SIG-M5 treated with dmso at 0.1 percent for 504 hours (cell line): ENCODE measurements around the gene FXYD6.
"Not testable (repeated sequence)": the region's sequence is repeated elsewhere in the genome, so short reads cannot be mapped to it uniquely, and the experiment has no call there.

ENCODE experiments used
- DNase-seq: peaks from one replicate; lab custom pipeline; 2025; ENCODE audit not compliant: unreplicated experiment; lab: John Stamatoyannopoulos, UW

FXYD6 gene

DNA sequence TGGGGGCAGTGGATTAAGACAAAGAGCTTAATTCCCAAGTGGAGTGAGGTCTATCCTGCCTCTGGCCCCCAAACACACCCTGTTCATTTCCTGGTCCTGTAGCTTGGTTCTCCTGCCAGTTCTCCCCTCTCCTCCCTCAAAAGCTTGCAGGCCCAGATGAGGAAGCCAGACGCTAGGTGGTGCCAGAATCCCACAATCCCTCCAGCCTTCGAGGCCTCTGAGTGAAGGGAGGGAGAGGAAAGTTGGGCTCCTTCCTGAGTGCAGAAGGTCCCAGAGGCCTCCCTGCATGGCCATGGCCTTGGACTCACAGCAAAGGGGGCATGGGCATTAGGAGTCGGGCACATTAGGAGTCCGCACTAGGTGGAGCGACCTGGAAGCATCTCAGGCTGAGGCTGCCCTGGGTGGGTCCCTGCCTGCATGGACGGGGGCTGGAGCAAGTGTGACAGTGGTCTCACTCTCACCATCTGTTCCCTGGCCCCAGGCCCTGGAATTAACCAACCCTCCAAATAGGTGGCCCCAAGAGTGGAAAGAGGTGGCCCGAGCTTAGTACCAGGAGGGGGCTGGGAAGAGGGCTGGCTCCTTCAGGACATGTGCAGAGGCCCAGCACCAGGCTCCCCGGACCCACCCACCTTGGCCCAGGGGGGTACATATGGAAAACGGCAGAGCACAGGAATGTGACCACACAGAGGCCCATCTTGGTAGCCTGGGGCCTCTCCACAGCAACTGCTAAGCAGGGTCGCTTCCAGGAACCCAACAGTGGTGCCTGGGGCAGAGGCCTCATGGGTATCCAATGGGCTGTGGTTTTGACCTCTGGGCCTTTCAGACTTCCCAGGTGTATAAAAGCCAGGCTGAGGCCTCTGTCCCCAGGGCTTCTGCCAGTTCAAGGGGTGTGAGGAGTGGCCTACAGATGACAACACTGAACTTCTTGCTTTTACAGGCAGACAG, 57.1 kb downstream of the FXYD6 start:
- peak; percentile 69 for DNase-seq

DNA sequence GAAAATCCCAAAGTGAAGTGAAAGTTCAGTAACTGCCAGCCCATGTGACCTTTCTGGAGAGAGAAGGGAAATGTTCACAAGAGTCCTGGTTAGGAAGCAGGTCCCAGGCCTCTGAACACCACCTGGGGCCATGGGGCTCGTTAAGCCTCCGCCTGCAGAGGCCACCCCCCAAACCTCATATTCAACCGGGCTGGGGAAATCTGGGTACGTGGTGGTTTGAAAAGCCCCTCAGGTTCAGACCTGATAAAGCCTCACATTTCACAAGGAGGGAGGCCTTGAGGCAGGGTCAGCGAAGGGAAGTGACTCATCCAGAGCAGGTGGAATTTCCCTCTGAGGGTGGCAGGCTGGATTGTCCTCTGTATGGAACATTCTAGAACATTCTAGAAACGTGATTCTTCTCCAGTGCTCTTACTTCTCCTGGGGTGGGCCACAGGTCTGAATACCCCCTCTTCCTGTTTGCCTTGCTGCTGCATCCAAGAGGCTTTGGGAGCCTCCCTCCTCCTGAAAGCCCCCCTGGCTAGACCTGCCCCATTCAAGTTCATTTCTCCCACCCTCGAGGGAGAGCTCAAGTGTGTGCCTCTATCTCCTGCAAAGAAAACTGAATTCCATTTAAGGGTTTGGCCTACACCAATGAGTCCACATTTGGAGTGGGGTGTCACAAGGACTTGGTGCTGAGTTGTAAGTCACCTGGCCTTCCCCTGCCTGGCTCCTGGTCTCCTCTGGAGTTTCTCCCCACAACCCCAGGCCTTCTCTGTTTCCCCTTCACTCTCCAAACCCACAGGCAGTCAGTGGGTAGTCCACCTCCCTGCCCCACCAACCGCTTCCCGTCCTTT, 58.2 kb downstream of the FXYD6 start:
- no peak for DNase-seq

DNA sequence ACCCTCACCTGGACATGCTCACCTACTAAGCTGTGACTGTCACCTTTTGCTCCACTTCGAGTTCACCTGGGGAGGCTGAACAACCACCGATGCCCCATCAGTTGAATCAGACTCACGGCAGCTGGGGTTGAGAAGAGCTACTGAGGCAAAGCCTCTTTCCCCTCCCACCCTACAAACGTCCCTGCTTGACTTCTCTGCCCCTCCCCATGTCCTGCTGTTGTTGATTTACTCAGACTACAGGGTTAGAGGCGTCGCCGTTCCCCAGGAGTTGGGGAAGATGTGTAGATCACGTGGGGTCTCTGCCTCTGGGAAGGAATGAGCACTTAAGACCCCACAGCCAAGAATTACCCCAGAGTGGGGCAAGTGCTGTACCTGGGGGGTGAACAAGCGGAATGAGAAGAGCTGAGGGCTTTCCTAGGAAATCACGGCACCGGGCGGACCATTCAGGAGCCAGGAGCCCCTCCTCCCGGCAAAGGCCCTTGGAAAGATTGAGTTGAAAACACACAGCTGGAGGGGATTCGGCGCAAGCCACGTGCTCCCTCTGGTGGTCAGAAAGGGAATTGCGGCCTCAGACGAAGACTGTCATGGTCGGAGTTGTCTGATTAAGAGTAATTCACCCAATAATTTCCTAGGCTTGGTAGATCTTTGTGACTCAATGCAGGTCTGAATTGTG, 59.0 kb downstream of the FXYD6 start:
- DNase-seq: peak; percentile 46

DNA sequence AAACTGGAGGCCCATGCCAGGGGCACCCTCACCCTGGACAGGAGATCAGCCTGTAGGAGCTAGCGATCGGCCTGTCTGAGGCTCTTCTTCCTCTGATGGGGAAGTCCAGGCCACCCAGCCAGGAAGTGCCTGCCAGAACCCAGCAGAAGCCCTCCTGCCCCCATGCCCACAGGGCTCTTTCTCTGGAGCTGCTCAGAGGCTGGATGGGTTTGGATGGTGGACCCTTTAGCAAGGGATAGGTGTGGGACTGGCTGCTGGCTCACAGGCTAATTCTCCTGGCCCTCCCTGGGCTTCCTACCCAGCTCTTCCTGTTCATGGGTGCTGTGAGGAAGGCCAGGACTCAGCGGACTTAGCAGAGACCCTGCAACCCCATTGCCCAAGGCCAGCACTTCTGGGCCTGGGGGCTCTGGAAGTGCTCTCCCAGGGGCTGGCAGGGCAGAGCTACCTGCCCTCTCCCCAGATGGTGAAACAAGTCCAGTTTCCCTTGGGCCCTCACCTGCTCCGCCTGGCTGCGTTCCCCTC, 59.6 kb downstream of the FXYD6 start:
- no peak for DNase-seq

DNA sequence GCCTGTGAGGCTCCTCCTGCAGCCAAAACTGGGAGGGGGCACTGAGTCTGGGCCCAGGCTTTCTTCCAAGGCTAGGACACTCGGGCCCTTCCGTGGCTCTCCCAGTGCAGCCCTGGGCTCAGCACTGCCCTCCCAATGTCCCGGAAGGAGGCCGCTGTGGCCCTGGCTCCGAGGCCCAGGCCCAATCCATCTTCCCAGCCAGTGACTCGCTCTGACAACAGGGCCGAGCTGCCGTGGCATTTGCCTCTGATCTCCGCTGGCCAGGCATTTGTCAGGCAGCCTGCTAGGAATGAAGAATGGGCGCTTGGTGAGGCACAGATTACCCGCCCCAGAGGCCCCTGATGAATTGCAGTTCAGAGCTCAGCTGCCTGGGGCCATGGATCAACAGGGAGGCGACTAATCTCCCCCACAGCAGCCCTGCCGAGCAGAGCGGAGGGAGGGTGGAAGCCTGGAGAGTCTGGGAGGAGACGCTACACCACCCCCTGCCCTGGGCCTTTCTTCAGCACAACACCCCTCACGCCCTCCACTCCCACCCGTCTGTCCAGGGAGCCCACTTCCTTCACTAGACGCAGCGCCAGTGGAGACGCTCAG, 60.2 kb downstream of the FXYD6 start:
- no peak for DNase-seq

DNA sequence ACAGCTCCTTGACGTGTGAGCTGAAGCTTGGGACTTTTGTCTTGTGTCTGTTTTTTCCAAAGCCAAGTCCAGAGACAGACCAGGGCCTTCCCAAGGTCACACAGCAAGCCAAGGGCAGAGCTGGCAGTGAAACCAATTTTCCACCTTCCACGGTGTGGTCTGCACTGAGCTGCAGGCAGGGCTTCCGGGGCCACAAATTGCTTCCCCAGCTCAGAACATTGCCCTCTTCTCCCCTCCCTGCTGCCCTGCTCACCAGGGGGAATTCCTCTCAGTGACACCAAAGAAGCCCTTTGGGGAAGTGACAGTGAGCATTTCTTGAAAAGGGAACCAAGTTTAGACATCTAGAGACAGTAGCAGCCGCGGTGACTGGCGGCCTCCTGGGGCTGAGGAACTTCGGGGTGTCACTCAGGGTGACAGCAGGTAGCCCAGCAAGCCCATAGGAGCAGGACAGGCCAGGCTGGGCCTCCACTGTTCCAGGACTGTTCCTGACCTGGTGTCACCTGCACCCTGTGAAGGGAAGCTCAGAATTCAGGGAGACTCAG, 61.1 kb downstream of the FXYD6 start:
- peak; percentile 95 for DNase-seq

DNA sequence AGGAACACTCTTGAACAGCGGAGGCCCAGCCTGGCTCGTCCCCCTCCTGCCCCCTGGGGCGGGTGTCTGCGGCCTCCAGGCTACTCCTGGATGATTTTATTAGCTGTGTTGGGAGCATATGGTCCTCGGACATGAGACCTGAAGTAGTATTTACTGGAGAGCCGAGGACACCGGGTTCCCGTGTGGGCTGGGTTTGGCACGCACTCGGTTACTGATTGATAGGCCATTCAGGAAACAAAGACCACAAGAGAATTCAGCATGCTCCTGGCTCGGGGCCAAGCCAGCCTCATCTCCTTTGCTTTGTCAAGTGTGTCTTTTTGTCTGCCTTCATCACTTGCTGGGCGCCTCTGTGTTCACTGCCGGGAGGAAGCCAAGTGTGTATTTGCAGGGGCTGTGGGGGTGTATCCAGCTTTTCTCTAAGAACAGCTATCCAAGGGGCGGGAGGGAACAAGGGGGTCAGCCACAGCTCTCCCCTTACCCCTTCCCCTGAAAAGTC, 61.6 kb downstream of the FXYD6 start:
- DNase-seq: no peak

DNA sequence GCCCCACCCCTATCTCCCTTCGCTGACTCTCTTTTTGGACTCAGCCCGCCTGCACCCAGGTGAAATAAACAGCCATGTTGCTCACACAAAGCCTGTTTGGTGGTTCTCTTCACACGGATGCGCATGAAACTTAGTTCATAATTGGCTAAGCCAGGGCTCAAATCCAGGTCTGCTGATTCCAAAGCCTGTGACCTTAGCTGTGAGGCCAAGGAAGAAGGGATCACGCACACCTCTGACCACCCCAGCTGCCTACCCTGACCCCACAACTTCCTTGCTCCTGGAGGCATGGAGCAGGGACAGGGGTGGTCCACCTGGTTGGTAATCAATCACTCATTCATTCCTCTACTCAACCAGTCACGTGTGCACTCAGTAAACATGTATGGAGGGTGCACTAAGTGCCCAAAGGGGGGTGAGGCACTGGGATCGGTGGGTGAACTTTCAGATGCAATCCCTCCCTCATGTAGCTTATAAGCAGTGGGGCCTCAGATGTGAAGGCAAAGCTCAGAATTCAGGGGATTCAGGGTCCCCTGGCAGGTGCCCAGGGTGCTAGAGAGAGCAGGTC, 62.2 kb downstream of the FXYD6 start:
- DNase-seq: no peak

DNA sequence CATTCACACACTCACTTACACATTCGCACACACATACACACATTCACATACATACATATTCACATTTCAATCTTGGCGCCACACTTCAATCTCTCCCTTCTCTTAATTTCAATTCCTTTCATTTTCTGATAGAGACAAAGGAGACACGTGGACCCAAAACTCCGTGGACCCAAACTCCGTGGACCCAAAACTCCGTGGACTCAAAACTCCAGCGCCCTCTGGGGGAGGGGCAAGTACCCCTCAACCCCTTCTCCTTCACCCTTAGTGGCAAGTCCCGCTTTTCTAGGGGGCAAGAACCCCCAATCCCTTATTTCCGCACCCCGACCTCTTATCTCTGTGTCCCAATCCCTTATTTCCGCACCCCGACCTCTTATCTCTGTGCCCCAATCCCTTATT, 66.4 kb downstream of the FXYD6 start:
- DNase-seq: not testable (repeated sequence)

DNA sequence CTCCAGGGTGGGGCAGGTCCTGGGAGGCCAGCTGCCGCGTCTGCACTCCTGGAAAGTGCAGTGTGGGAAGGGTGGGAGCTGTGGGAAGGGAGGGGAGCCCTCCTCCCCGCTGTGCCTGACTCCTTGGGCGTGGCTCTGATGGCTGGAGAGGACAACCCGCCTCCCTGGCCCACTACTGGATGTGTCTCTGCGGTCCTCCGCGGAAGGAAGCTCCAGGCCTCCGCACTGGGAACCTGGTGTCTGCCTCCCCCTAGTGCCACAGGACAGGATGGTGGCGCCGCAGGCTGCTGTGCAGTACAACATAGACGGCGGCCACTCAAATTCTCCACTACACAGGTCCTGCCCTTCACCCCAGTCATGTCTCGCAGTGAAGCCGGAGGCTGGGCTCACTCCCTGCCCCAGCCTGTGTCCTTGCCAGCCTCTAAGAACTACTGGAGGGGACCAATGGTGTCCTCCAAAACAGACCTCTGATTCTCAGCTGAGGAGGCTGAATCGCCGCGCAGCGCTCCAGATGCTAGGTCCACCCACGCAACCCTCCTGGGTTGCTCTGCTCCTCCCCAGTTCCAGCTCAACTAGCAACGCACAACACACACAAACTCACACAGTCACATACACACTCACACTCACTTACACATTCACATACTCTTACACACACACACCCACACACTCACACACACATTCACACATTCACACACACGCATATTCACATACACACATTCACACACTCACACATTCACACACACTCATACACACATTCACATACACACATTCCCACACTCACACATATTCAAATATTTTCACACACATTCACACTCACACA, 67.0 kb downstream of the FXYD6 start:
- DNase-seq: peak; percentile 44

DNA sequence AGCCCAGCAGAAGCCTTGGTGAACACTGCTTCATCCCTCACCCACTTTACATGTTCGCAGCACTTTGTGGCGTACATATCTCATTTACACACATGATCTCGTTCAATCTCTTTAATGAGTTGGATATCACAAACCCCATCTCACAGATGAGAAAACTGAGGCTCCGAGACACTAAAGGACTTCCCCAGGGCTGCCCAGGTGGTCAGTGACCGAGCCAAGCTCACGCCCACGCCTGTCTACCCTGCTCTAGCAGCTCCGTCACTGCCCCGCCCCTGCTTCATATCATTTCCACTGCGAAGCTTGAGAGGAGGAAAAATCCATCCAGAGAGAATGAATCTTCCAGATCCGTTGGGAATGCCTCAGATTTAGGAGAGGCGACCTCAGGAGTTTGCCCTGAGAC, 67.7 kb downstream of the FXYD6 start:
- DNase-seq: no peak

DNA sequence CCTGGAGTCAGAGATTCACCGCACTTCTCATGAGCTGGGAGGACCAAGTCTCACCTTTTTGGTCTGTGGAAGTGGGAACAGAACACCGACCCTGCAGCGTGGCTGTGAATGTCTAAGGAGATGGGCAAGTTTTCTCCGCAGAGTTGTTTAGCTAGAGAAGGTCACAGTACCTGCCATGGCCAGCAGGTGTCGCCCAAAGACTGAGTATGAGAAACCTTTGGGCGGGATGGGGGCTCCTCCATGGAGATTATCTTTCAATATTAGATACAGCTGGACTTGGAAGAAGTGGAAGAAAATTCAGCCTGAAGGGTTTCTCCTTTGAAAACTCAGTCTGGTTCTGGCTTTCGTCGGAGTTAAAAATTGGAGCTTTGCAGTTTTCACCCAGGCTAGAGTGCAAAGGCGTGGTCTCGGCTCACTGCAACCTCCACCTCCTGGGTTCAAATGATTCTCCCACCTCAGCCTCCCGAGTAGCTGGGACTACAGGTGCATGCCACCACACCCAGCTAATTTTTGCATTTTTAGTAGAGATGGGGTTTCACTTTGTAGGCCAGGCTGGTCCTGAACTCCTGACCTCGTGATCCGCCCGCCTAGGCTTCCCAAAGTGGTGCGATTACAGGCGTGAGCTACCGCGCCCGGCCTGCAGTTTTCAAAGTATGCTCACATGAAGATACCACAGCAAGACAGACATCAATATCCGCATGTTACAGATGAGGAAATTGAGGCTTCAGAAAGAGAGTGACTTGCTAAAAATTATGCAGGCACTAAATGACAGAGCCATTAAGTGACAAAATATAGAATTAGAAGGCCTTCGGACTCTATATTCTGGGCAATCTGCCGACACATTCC, 68.8 kb downstream of the FXYD6 start:
- DNase-seq: peak; percentile 40

DNA sequence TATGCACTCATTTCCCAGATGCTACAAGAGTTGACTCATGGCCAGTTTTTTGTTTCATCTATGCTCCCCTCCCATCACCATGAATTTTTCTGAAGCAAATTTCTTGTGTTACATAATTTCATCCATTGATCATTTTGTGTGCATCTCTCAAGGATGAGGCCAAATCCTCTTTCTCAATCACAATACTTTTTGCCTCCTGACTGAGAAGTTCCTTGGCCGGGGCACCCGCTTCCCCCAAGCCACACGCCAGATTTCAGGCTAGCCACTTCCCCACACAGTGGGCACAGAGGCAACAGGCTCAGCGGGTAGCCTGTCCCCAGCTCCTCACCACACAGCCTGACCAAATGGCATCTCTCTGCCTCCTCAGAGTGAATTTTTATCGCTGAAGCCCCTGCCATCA, 69.6 kb downstream of the FXYD6 start:
- no peak for DNase-seq

DNA sequence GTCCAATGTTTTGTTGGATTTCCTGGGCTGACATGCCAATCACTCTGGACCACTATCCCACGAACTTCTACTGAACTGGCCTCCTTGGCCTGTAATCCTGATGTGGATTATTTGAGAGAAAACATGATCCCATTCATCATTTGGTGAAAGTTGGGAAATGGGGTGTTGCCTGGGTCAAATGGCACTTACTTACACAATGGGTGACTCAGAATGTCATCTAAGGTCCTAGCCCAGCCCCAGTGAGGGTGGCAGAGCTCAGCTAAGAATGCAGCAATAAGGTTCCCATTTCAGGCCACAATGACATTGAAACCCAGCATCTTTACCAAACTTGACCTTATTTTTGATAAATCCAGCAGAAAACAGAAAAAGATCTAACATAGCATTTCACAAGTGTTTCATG, 71.4 kb downstream of the FXYD6 start:
- DNase-seq: peak; percentile 23

DNA sequence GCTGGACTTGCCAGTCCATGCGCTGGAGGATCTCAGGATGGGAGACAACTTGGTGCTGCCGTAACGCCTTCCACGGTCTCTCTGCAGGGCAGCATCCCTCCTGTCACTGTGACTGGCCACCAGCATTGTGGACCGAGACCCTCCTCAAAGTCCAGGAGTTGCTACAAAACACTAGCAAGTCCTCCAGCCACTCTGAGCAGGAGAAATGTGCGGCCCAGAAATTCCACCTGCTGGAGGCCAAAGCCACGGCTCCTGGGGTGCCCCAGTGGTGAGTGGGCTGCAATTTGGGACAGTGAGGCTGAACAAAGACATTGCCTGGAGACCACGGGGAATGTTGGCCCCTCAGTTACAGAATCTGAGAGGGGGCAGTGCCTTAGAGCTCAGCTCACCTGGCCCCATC, 72.6 kb downstream of the FXYD6 start:
- DNase-seq: no peak

DNA sequence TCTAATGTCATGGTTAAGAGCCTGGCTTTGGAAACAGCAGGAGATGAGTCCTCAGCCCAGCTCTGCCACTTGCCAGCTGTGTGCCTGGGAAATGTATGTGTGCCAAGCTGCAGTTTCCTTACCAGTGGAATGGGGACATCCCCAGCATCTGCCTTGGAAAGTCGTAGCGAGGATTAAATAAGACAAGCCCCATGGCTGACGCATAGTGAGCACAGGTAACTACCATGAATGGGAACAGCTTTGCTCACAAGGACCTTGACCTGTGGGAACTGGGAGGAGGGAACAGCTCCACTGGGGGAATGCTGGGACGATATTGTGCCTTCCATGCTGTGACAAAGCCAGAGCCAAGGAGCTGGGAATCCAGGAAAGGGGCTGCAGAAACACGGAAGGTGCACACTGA, 76.8 kb downstream of the FXYD6 start:
- no peak for DNase-seq

DNA sequence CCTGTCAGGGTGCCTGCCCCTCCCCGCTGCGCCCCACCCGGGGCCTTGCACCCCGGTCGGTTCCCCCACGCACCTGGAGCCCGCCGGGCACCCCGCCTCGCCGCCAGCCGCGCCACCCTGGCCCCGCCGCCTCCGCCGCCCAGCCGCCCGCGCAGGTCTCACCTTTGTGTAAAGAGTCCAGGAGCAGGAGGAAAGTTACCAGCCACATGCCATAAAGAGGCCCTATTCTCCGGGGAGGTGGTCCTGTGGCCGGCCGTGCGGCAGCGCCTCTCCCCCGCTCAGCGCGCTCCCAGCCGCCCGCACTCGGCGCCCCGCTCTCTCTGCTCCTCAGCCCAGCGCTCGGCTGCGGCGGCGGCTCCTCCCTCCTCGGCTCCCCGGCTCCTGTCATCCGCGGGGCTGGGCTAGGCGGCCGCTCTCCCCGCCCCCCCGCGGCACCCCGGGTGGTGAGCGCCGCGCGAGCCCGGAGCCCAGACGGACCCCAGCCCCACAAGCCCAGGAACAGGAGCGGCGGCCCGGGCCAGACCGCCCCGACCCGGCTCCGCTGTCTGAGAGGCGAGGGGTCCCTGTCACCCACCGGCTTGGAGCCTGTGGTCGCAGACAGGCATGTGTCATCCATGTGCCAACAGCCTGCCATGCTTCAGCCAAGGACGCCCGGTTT, 79.5 kb downstream of the FXYD6 start, which contains the start of gene DSCAML1:
TSS of gene DSCAML1 (minus strand) at position 345 of the 658 bp plus-strand sequence. CDS start at position 208, 137 bp downstream.
- DNase-seq: no peak

DNA sequence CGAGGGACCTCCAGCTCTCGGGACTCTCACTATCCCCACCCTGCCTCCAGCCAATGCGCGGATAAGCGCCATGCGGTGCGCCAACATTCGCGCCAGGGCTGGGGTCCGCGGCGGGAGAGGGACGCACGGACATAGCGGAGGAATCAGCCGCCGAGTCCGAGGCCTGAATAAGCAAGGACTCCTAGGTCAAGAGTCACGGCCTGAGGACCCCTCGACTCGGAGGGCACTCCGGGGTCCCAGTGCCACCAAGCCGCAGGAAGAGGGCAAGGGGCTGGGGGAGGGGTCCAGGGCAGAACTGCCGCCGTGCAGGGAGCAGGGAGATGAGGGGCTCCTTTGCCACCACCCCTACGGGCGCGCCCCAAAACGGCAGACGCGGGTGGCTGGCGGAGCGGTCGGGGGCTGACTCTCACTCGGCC, 80.0 kb downstream of the FXYD6 start:
- DNase-seq: no peak
